HepG2 (cell line): ENCODE results near the gene SLC35F3. TPM values are rescaled to one million over a fixed set of nuclear protein-coding genes. Genes with fewer than 3 reads are reported as not detected.
A peak's percentile ranks its signal among the peaks of the same experiment; 100 is the strongest.

Experiments
- ATF7 ChIP-seq, 2 experiments: fragments of 450-650 bp in 1 of 2; sonication (generic) in 1 of 2; formaldehyde crosslinking in 1 of 2; IDR thresholded peaks; 2 replicates each; pipeline versions ENCODE4 v1.4.0 to v1.6.1; 2016 to 2020; ENCODE audit warnings: antibody characterized with exemption in 1 of 2, mild to moderate bottlenecking in 1 of 2, missing genetic modification reagents in 1 of 2
- CENPT ChIP-seq: sonication (generic); formaldehyde crosslinking; IDR thresholded peaks from 2 replicates; pipeline ENCODE4 v1.8.0; 2022; ENCODE audit warnings: low read depth, mild to moderate bottlenecking, moderate library complexity, missing genetic modification reagents
- CHCHD3 ChIP-seq: sonication (generic); formaldehyde crosslinking; IDR thresholded peaks from 2 replicates; pipeline ENCODE4 v1.8.0; 2022; ENCODE audit warnings: mild to moderate bottlenecking, missing genetic modification reagents, moderate library complexity
- GABPA ChIP-seq, 2 experiments: IDR thresholded peaks; 2 replicates each; pipeline ENCODE4 v1.6.1; 2011 to 2016; ENCODE audit warnings: low read depth in 2 of 2, low read length in 1 of 2, missing biosample characterization in 1 of 2, missing genetic modification characterization in 1 of 2
- KDM5B ChIP-seq: sonication (generic); formaldehyde crosslinking; IDR thresholded peaks from 2 replicates; pipeline ENCODE4 v1.4.0; 2020; ENCODE audit warnings: missing genetic modification reagents, mild to moderate bottlenecking, borderline replicate concordance
- NFATC3 ChIP-seq: sonication (generic); formaldehyde crosslinking; IDR thresholded peaks from 2 replicates; pipeline ENCODE4 v1.5.1; 2020; ENCODE audit warnings: mild to moderate bottlenecking, missing genetic modification reagents
- NKX3-1 ChIP-seq: sonication (generic); formaldehyde crosslinking; IDR thresholded peaks from 2 replicates; pipeline ENCODE4 v1.5.0; 2020; ENCODE audit warnings: missing genetic modification reagents
- NR1H2 ChIP-seq: sonication (generic); formaldehyde crosslinking; IDR thresholded peaks from 2 replicates; pipeline ENCODE4 v1.8.1; 2022; ENCODE audit warnings: low read depth, missing genetic modification reagents, borderline replicate concordance
- NR2C2 ChIP-seq: sonication (generic); formaldehyde crosslinking; IDR thresholded peaks from 2 replicates; pipeline ENCODE4 v1.4.0; 2020; ENCODE audit warnings: missing genetic modification reagents, mild to moderate bottlenecking, moderate library complexity, borderline replicate concordance
- NR3C1 ChIP-seq: sonication (generic); formaldehyde crosslinking; IDR thresholded peaks from 2 replicates; pipeline ENCODE4 v1.4.0; 2020; ENCODE audit warnings: missing genetic modification reagents
- RXRA ChIP-seq: sonication (generic); formaldehyde crosslinking; IDR thresholded peaks from 2 replicates; pipeline ENCODE4 v1.5.1; 2020; ENCODE audit warnings: missing genetic modification reagents
- SP1 ChIP-seq, 2 experiments: fragments of 450-650 bp in 1 of 2; sonication (generic) in 1 of 2; formaldehyde crosslinking in 1 of 2; IDR thresholded peaks; 2 replicates each; pipeline versions ENCODE4 v1.4.0 to v1.6.1; 2016 to 2020; ENCODE audit warnings: missing genetic modification reagents in 1 of 2
- YEATS4 ChIP-seq: sonication (generic); formaldehyde crosslinking; IDR thresholded peaks from 2 replicates; pipeline ENCODE4 v1.4.0; 2020; ENCODE audit warnings: missing genetic modification reagents, borderline replicate concordance
- ZFP36 ChIP-seq: fragments of 150-350 bp; IDR thresholded peaks from 2 replicates; pipeline ENCODE4 v1.6.1; 2018; ENCODE audit warnings: borderline replicate concordance, low read length, low read depth; ENCODE audit not compliant: partially characterized antibody
- ZNF441 ChIP-seq: sonication (generic); formaldehyde crosslinking; IDR thresholded peaks from 2 replicates; pipeline ENCODE4 v1.7.0; 2021; ENCODE audit warnings: missing genetic modification reagents, borderline replicate concordance
- ZNF530 ChIP-seq: sonication (generic); formaldehyde crosslinking; IDR thresholded peaks from 2 replicates; pipeline ENCODE4 v1.5.0; 2020; ENCODE audit warnings: low read depth, mild to moderate bottlenecking, missing genetic modification reagents
- ZNF615 ChIP-seq: sonication (generic); formaldehyde crosslinking; IDR thresholded peaks from 2 replicates; pipeline ENCODE4 v1.5.0; 2020; ENCODE audit warnings: mild to moderate bottlenecking, missing genetic modification reagents, borderline replicate concordance
- ZNF761 ChIP-seq: sonication (generic); formaldehyde crosslinking; conservative IDR thresholded peaks from 2 replicates; pipeline ENCODE4 v1.4.0; 2020; ENCODE audit warnings: mild to moderate bottlenecking, missing genetic modification reagents
- ZNF772 ChIP-seq: sonication (generic); formaldehyde crosslinking; IDR thresholded peaks from 2 replicates; pipeline ENCODE4 v1.5.0; 2020; ENCODE audit warnings: mild to moderate bottlenecking, missing genetic modification reagents
- ZNF776 ChIP-seq: sonication (generic); formaldehyde crosslinking; IDR thresholded peaks from 2 replicates; pipeline ENCODE4 v1.4.0; 2020; ENCODE audit warnings: mild to moderate bottlenecking, missing genetic modification reagents
- ZNF788 ChIP-seq: sonication (generic); formaldehyde crosslinking; IDR thresholded peaks from 2 replicates; pipeline ENCODE4 v1.5.0; 2020; ENCODE audit warnings: mild to moderate bottlenecking, missing genetic modification reagents, borderline replicate concordance
- ZNF83 ChIP-seq: sonication (generic); formaldehyde crosslinking; IDR thresholded peaks from 2 replicates; pipeline ENCODE4 v1.4.0; 2020; ENCODE audit warnings: missing genetic modification reagents, mild to moderate bottlenecking, borderline replicate concordance
- ZNF879 ChIP-seq: sonication (generic); formaldehyde crosslinking; IDR thresholded peaks from 2 replicates; pipeline ENCODE4 v1.8.1; 2023; ENCODE audit warnings: missing genetic modification reagents
- polyA plus RNA-seq, 8 experiments: library from polyadenylated mRNA; depleted of rRNA in 3 of 8; stranded (reverse) in 7 of 8; unstranded in 1 of 8; fragments of >200 nt; fragmentation: Illumina TruSeq in 4 of 8; extraction: Trizol in 4 of 8; gene quantifications; 2 replicates each; pipeline versions ENCODE4 v1.2.1 to v1.2.3, GENCODE V29; 2011 to 2016; ENCODE audit warnings: low read depth in 4 of 8, missing spikeins in 1 of 8, mixed read lengths in 1 of 8; ENCODE audit not compliant: insufficient read depth in 1 of 8
- total RNA-seq, 5 experiments: library from RNA; depleted of rRNA; stranded (reverse); fragments of >200 nt; fragmentation: Illumina TruSeq; extraction: Trizol; gene quantifications; 2 replicates each; pipeline ENCODE4 v1.2.3, GENCODE V29; 2016; ENCODE audit warnings: low read depth in 1 of 5
- TF ChIP-seq, protein P1 (sequence below): IDR thresholded peaks from 2 replicates; pipeline ENCODE4 v1.6.1; 2016; ENCODE audit warnings: low read depth, borderline replicate concordance
- TF ChIP-seq, protein P2 (sequence below): sonication (generic); formaldehyde crosslinking; IDR thresholded peaks from 2 replicates; pipeline ENCODE4 v1.4.0; 2020; ENCODE audit warnings: missing genetic modification reagents

The SLC35F3 gene
- total and polyA plus RNA-seq, 2 of the 13 experiments (the other 11 are each of a cell fraction or from before 2014, with no cell fraction given), result not detected

DNA sequence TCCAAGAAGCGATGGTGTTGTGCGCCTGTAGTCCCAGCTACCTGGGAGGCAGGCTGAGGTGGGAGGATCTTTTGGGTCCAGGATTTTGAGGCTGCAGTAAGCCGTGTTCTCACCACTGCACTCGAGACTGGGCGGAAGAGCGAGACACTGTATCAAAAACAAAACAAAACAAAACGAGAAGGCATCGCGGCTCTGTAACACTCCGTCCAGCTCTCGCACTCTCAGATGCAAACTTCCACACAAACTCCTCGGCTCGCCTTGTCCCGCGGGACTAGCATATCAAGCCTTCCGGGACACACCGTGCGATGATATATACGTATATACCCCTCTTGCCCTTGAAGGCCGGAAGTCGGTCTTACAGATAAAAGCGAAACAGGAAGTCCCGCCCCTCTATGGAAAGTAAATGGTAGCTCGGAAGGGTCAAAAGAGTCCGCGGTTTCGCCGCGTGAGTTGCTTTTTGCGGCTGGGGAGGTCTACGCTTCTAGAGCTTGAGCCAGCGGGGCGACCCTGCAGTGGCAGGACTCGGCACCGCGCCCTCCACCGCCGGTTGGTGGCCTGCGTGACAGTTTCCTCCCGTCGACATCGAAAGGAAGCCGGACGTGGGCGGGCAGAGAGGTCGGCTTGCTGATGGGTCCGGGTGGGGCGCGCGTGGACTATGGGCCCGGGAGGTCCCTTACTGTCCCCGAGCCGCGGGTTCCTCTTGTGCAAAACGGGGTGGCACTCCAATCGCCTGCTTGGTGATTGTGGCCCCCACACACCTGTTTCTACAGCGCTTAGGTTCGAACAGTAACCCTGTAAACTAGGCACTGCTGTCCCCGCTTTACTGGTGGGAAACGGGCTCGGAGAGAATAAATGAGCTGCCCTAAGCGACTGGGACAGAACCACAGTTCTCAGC is 468.8 kb downstream of the SLC35F3 start, which contains the start of gene COA6 (continued):
- 0 out of 2 replicates have a peak, but pooled peaks have one; percentile 29 for TF ChIP-seq NKX3-1
- TF ChIP-seq NR2C2 (CRISPR knock-in tag), result peak; percentile 72; the same call in 1 of the 2 replicates
- TF ChIP-seq RXRA (CRISPR knock-in tag), result peak; percentile 77
- peak; percentile 93 for TF ChIP-seq ZNF788
- TF ChIP-seq, protein P1, sequence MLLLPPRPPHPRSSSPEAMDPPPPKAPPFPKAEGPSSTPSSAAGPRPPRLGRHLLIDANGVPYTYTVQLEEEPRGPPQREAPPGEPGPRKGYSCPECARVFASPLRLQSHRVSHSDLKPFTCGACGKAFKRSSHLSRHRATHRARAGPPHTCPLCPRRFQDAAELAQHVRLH (CRISPR knock-in tag), result peak; percentile 72; the same call in 1 of the 2 replicates
- peak; percentile 92 for TF ChIP-seq KDM5B
- TF ChIP-seq ZNF83, result peak; percentile 34; the same call in 1 of the 2 replicates
- no peak for TF ChIP-seq ZNF530
- TF ChIP-seq ZNF772 (CRISPR knock-in tag), result peak; percentile 50; the same call in 1 of the 2 replicates
- TF ChIP-seq ZNF879 (CRISPR knock-in tag), result peak; percentile 40; the same call in 1 of the 2 replicates
- no peak for TF ChIP-seq CHCHD3
- TF ChIP-seq ATF7 (IDR thresholded peaks at IDR 0.05), result no peak
- TF ChIP-seq ATF7 (CRISPR knock-in tag; IDR thresholded peaks at IDR 0.05), result 0 out of 2 replicates have a peak, but pooled peaks have one; percentile 61
- no peak; the same call in 1 of the 2 replicates for TF ChIP-seq NR1H2 (CRISPR knock-in tag)
- peak; percentile 89 for TF ChIP-seq ZNF441 (CRISPR knock-in tag)
- TF ChIP-seq CENPT, result no peak
- TF ChIP-seq ZNF761, result no peak; the same call in 1 of the 2 replicates
- TF ChIP-seq SP1 (IDR thresholded peaks at IDR 0.05), result no peak
- peak; percentile 62; the same call in 1 of the 2 replicates for TF ChIP-seq SP1 (CRISPR knock-in tag; IDR thresholded peaks at IDR 0.05)
- TF ChIP-seq GABPA (IDR thresholded peaks at IDR 0.05; ENCODE audit: low read depth, low read length), result peak; percentile 81
- TF ChIP-seq GABPA (CRISPR knock-in tag; IDR thresholded peaks at IDR 0.05; ENCODE audit: low read depth), result peak; percentile 99
- TF ChIP-seq NR3C1 (CRISPR knock-in tag), result no peak
- no peak for TF ChIP-seq ZFP36
- TF ChIP-seq NFATC3 (CRISPR knock-in tag), result peak; percentile 98
- TF ChIP-seq, protein P2, sequence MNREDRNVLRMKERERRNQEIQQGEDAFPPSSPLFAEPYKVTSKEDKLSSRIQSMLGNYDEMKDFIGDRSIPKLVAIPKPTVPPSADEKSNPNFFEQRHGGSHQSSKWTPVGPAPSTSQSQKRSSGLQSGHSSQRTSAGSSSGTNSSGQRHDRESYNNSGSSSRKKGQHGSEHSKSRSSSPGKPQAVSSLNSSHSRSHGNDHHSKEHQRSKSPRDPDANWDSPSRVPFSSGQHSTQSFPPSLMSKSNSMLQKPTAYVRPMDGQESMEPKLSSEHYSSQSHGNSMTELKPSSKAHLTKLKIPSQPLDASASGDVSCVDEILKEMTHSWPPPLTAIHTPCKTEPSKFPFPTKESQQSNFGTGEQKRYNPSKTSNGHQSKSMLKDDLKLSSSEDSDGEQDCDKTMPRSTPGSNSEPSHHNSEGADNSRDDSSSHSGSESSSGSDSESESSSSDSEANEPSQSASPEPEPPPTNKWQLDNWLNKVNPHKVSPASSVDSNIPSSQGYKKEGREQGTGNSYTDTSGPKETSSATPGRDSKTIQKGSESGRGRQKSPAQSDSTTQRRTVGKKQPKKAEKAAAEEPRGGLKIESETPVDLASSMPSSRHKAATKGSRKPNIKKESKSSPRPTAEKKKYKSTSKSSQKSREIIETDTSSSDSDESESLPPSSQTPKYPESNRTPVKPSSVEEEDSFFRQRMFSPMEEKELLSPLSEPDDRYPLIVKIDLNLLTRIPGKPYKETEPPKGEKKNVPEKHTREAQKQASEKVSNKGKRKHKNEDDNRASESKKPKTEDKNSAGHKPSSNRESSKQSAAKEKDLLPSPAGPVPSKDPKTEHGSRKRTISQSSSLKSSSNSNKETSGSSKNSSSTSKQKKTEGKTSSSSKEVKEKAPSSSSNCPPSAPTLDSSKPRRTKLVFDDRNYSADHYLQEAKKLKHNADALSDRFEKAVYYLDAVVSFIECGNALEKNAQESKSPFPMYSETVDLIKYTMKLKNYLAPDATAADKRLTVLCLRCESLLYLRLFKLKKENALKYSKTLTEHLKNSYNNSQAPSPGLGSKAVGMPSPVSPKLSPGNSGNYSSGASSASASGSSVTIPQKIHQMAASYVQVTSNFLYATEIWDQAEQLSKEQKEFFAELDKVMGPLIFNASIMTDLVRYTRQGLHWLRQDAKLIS (CRISPR knock-in tag), result 0 out of 2 replicates have a peak, but pooled peaks have one; percentile 20
- peak; percentile 83 for TF ChIP-seq YEATS4 (CRISPR knock-in tag)
- TF ChIP-seq ZNF615, result peak; percentile 87
- TF ChIP-seq ZNF776, result peak; percentile 75; the same call in 1 of the 2 replicates
